ENCODE measurements around the gene PPHLN1. TPM values are rescaled to one million over a fixed set of nuclear protein-coding genes. Genes with fewer than 3 reads are reported as not detected.
A peak's percentile ranks its signal among the peaks of the same experiment; 100 is the strongest.

The PPHLN1 gene
- total RNA-seq, 2 donors from 2014 or later = 66.6 to 77.6 TPM

GRCh38 chr12:42483521-42483790, 157.5 kb downstream of the PPHLN1 start:
- DNase-seq = peak; percentile 82
- H3K4me1 ChIP-seq (ENCODE audit: control insufficient read depth, insufficient read depth, low read length) = peaks cover 11% of the 10 kb centered on the region
- WGBS, 2 experiments (ENCODE audit: insufficient coverage in 1 of 2, insufficient read length in 1 of 2) = 0% methylated on average over 30 of the region's 30 CpGs; no CpG with 5 or more reads in 1 of the 2 experiments
- Mint-ChIP-seq H3K4me3 (peak overlapping the region; percentile 85), H3K9me3 (no peaks in the 10 kb centered on the region), H3K27ac (peak overlapping the region; percentile 92), H3K27me3 (ENCODE audit: insufficient read depth) (peaks cover 22% of the 10 kb centered on the region), H3K4me1 (peaks cover 51% of the 10 kb centered on the region), H3K36me3 (ENCODE audit: low read depth) (no peaks in the 10 kb centered on the region)
- TF ChIP-seq, protein P1, sequence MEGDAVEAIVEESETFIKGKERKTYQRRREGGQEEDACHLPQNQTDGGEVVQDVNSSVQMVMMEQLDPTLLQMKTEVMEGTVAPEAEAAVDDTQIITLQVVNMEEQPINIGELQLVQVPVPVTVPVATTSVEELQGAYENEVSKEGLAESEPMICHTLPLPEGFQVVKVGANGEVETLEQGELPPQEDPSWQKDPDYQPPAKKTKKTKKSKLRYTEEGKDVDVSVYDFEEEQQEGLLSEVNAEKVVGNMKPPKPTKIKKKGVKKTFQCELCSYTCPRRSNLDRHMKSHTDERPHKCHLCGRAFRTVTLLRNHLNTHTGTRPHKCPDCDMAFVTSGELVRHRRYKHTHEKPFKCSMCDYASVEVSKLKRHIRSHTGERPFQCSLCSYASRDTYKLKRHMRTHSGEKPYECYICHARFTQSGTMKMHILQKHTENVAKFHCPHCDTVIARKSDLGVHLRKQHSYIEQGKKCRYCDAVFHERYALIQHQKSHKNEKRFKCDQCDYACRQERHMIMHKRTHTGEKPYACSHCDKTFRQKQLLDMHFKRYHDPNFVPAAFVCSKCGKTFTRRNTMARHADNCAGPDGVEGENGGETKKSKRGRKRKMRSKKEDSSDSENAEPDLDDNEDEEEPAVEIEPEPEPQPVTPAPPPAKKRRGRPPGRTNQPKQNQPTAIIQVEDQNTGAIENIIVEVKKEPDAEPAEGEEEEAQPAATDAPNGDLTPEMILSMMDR (conservative IDR thresholded peaks at IDR 0.05) = no peak
- H3K9ac ChIP-seq (ENCODE audit: extremely low read depth, low read length, poor library complexity, severe bottlenecking) = peak overlapping the region; percentile 47
- peak overlapping the region; percentile 88 for H3K4me3 ChIP-seq (ENCODE audit: low read length)
- H3K9me3 ChIP-seq (ENCODE audit: control insufficient read depth, low read length) = no peaks in the 10 kb centered on the region
- no peaks in the 10 kb centered on the region for H3K36me3 ChIP-seq (ENCODE audit: control insufficient read depth, insufficient read depth, low read length)
- no peak overlapping the region for H3K27ac ChIP-seq (ENCODE audit: low read depth, low read length)
- H3K27me3 ChIP-seq (ENCODE audit: control insufficient read depth, insufficient read depth, low read length, poor library complexity, severe bottlenecking) = no peaks in the 10 kb centered on the region

- peaks cover 51% of the 10 kb centered on the region for H3K4me1 Mint-ChIP-seq
- Histone ChIP-seq H3K4me1 (ENCODE audit: control insufficient read depth, insufficient read depth, low read length) (peaks cover 11% of the 10 kb centered on the region), H3K36me3 (ENCODE audit: control insufficient read depth, insufficient read depth, low read length) (no peaks in the 10 kb centered on the region), H3K27me3 (ENCODE audit: control insufficient read depth, insufficient read depth, low read length, poor library complexity, severe bottlenecking) (no peaks in the 10 kb centered on the region), H3K27ac (ENCODE audit: low read depth, low read length) (no peak overlapping the region), H3K9me3 (ENCODE audit: control insufficient read depth, low read length) (no peaks in the 10 kb centered on the region), H3K4me3 (ENCODE audit: low read length) (peak overlapping the region; percentile 88), H3K9ac (ENCODE audit: extremely low read depth, low read length, poor library complexity, severe bottlenecking) (no peak overlapping the region)
- H3K27ac Mint-ChIP-seq = no peak overlapping the region
- H3K27me3 Mint-ChIP-seq (ENCODE audit: insufficient read depth) = peaks cover 23% of the 10 kb centered on the region
- no peak for DNase-seq
- TF ChIP-seq, protein P1 (conservative IDR thresholded peaks at IDR 0.05) = no peak
- peak overlapping the region; percentile 85 for H3K4me3 Mint-ChIP-seq
- no peaks in the 10 kb centered on the region for H3K9me3 Mint-ChIP-seq
- no peaks in the 10 kb centered on the region for H3K36me3 Mint-ChIP-seq (ENCODE audit: low read depth)
- WGBS, 2 experiments (ENCODE audit: insufficient coverage in 1 of 2, insufficient read length in 1 of 2) = 31 to 40% methylated on average over 1 to 3 of the region's 3 CpGs
Observed at GRCh38 chr12:42484996-42485395, 159.0 kb downstream of the PPHLN1 start.

DNA sequence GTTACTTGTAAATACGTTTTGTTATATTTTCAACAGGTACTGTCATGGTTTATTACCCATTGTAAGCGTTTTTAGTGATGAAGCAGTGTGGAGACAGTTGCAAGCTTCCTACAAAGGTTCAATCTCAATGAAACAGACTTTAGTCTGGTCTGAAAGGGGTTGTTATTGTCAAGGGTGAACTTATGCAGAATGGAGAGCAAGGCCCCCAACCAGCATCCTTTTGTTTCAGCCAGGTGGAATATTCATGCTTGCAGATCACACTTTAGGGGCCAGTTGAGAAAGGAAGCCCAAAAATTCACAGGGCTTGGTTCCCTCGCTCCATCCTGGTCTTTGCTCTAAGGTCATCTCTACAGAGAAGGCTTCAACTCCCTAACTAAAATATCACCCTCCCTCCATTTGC, 159.9 kb downstream of the PPHLN1 start:
- Histone ChIP-seq H3K27me3 (ENCODE audit: control insufficient read depth, insufficient read depth, low read length, poor library complexity, severe bottlenecking) (no peaks in the 10 kb centered on the region), H3K4me1 (ENCODE audit: control insufficient read depth, insufficient read depth, low read length) (peaks cover 11% of the 10 kb centered on the region), H3K9ac (ENCODE audit: extremely low read depth, low read length, poor library complexity, severe bottlenecking) (no peak overlapping the region), H3K4me3 (ENCODE audit: low read length) (no peak overlapping the region), H3K36me3 (ENCODE audit: control insufficient read depth, insufficient read depth, low read length) (no peaks in the 10 kb centered on the region), H3K27ac (ENCODE audit: low read depth, low read length) (no peak overlapping the region), H3K9me3 (ENCODE audit: control insufficient read depth, low read length) (no peaks in the 10 kb centered on the region)
- peak; percentile 92 for DNase-seq
- H3K27me3 Mint-ChIP-seq (ENCODE audit: insufficient read depth) = peaks cover 24% of the 10 kb centered on the region
- TF ChIP-seq, protein P1 (conservative IDR thresholded peaks at IDR 0.05) = no peak
- peaks cover 47% of the 10 kb centered on the region for H3K4me1 Mint-ChIP-seq
- no peaks in the 10 kb centered on the region for H3K36me3 Mint-ChIP-seq (ENCODE audit: low read depth)
- no peak overlapping the region for H3K27ac Mint-ChIP-seq
- WGBS, 2 experiments (ENCODE audit: insufficient coverage in 1 of 2, insufficient read length in 1 of 2) = 51 to 59% methylated on average over 2 to 3 of the region's 3 CpGs
- peak overlapping the region; percentile 85 for H3K4me3 Mint-ChIP-seq
- no peaks in the 10 kb centered on the region for H3K9me3 Mint-ChIP-seq

Data from endodermal cell (in vitro differentiated cells).